HG03175 (cell line): Measurements from ENCODE around the gene NLRP6.
"Not testable (repeated sequence)": the region's sequence is repeated elsewhere in the genome, so short reads cannot be mapped to it uniquely, and the experiment has no call there.

Experiments
- ATAC-seq: cut with Tn5 transposase; IDR thresholded peaks from one replicate; pipeline ENCODE4 v1.9.1; 2021; ENCODE audit warnings: mild to moderate bottlenecking, moderate library complexity; ENCODE audit not compliant: unreplicated experiment

Gene NLRP6

GRCh38 chr11:319121-319887 lies 41.1 kb downstream of the NLRP6 start:
- ATAC-seq = peak; percentile 13

- not testable (repeated sequence) for ATAC-seq
Measured at GRCh38 chr11:319888-320273, 41.7 kb downstream of the NLRP6 start.

DNA sequence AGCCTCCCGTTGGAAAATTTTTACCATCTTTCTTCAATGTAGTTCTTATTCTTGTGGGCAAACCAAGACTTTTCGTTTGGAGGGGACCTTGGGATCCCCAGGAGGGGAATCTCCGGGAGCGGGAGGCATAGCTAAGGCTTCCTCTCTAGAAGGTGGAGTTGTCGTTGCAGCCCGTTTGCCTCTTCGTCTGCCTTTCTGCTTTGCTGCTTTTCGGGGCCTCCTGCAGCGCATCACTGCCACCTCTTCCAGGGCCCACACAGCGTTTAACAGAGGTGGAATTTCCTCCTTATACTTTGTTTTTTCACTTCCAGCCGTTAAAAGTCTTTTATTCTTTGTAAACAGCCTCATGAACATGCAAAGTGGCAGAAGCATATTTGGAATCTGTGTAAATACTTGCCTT lies 45.9 kb downstream of the NLRP6 start:
- ATAC-seq = no peak

GRCh38 chr11:324593-325517 lies 46.6 kb downstream of the NLRP6 start:
- ATAC-seq = not testable (repeated sequence)

- no peak for ATAC-seq
Measured at GRCh38 chr11:325796-326591, 47.8 kb downstream of the NLRP6 start.

- ATAC-seq = peak; percentile 10
Measured at GRCh38 chr11:326592-326841, 48.3 kb downstream of the NLRP6 start.

GRCh38 chr11:326842-327580 lies 48.8 kb downstream of the NLRP6 start:
- peak; percentile 85 for ATAC-seq

GRCh38 chr11:327581-327923 lies 49.3 kb downstream of the NLRP6 start:
- ATAC-seq = no peak

DNA sequence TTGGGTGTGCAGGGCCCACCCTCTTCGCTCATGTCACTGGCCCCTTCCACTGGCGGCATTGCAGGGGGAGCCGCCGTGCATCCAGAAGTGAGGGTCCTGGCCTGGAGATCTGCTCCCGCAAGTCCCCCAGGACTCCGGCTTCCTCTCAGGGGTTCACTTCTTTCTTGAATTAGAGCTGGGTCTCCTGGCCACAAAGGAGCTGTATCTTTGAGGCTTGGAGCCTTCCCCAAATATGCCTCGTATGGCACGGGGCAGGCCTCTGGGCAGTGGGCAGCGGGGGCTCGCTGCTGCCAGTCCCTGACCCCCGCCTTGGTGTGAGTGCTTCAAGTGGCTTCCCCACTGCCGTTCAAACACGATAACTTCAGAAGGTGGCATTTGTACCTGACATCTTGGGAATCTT lies 49.8 kb downstream of the NLRP6 start:
- ATAC-seq = no peak

DNA sequence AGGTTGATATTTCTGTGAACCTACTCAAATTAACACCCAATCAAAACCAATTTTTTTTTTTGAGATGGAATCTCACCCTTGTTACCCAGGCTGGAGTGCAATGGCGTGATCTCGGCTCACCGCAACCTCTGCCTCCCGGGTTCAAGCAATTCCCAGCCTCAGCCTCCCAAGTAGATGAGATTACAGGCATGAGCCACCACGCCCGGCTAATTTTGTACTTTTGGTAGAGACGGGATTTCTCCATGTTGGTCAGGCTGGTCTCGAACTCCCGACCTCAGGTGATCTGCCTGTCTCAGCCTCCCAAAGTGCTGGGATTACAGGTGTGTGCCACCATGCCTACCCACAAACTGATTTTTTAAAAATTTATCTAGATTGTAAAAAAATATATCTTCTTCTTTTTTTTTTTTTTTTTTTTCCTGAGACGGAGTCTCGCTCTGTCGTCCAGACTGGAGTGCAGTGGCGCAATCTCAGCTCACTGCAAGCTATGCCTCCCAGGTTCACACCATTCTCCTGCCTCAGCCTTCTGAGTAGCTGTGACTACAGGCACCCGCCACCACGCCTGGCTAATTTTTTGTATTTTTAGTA lies 50.4 kb downstream of the NLRP6 start:
- ATAC-seq = not testable (repeated sequence)

DNA sequence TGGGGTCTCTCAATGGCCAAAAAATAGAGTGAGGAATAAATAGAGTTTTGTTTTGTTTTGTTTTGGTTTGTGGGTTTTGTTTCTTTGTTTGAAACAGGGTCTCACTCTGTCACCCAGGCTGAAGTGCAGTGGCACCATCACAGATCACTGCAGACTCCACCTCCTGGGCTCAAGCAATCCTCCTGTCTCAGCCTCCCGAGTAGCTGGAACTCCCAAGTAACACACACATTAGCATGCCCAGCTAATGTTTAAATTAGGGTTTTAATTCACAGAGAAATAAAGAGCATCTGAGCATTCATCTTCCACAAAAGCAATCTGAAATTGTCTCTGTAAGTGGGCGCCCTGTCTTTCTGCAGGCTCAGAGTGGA lies 51.7 kb downstream of the NLRP6 start:
- ATAC-seq = no peak

- no peak for ATAC-seq
Measured at GRCh38 chr11:330307-330693, 52.1 kb downstream of the NLRP6 start.

- no peak for ATAC-seq
Measured at GRCh38 chr11:330694-331357, 52.6 kb downstream of the NLRP6 start.

DNA sequence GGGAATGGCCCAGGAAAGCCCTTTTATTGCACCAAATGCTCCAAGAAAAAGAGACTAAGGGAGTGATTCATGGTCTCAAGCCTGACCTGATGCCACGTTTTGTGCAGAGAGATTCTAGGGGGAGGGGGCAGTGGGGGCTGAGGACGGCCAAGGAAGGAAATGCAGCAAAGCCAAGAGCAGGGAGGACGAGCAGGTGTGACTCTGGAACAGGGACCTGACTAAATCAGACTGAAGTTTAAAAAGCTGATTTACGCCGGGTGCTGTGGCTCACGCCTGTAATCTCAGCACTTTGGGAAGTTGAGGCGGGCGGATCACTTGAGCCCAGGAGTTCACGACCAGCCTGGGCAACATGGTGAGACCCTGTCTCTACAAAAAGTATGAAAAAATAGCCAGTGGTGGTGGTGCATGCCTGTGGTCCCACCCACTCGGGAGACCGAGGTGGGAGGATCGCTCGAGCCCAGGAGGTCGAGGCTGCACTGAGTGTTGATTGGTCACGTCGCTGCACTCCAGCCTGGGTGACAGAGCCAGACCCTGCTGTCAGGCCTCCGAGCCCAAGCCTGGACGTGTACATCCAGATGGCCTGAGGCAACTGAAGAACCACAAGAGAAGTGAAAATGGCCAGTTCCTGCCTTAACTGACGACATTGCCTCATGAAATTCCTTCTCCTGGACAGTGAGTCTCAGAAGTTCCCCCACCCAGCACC lies 53.3 kb downstream of the NLRP6 start:
- no peak for ATAC-seq

DNA sequence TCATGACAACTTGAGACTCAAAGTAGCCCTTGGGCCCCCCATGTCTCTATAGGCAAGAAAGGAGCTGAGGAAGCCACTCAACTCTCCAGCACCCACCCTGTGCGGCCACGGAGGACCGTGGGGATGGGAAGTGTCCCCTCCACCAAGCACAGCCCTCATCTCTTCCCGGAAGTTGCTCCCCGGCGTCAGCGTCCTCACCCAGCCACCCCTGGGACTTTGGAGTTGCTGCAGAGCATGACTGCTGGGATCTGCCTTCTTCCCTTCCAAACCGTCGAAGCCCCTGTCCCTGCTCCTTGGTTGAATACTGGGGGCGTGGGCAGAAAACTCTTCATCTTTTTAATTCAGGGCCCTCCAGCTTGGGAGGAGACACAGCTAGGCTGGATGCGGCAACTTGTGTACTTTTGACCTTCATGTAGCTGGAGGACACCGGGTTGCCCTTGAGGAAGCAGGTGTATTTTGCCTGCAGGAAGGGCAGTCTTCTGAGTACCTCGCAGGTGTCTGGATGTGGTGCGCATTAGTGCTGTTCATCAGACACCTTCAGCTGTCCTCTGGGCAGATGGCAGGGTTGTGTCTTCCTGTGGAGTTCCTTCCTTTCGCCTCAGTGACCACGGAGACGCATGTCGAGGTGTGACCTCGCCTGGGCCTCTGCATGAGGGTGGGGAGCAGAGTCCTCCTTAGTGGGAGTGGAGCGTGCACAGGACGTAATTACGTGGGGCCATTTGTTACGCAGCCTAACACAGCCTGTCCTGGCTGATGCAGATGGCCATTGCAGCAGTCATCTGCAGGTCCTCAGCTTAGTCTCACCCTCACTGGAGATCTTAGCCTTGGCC lies 54.7 kb downstream of the NLRP6 start:
- ATAC-seq = no peak

DNA sequence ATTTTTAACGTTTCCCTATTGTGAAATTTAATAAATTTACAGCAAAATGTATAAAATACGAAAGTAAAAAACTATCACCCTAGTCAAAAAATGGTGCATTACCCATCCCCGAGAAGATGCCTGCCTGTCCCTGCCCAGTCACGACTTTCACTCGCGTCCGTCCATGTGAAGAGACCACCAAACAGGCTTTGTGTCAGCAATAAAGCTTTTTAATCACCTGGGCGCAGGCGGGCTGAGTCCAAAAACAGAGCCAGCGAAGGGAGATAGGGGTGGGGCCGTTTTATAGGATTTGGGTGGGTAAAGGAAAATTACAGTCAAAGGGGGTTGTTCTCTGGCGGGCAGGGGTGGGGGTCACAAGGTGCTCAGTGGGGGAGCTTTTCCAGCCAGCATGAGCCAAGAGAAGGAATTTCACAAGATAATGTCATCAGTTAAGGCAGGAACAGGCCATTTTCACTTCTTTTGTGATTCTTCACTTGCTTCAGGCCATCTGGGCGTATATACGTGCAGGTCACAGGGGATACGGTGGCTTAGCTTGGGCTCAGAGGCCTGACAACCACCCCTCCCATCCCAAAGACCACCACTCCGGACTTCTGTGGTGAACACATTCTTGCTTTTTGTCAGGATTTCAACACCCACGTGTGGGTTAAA lies 55.5 kb downstream of the NLRP6 start:
- ATAC-seq = not testable (repeated sequence)

- ATAC-seq = no peak
Measured at GRCh38 chr11:334264-334994, 56.2 kb downstream of the NLRP6 start.
